Heart left ventricle (tissue), 16 donors: ENCODE measurements around the gene ZFP91. TPM values are rescaled to one million over a fixed set of nuclear protein-coding genes. Genes with fewer than 3 reads are reported as not detected.

ENCODE experiments used
- ATAC-seq, 4 donors: fragments of 200-7000 bp; cut with Tn5 transposase; one replicate each; pipeline ENCODE4 v1.9.1; 2020 to 2022; ENCODE audit warnings: moderate library complexity in 4 of 4, mild to moderate bottlenecking in 3 of 4, moderate number of reproducible peaks in 1 of 4
- DNase-seq, 5 donors: peaks; one replicate each; pipeline ENCODE4 v3.0.0-alpha.2; 2020
- H3K27ac ChIP-seq, 12 donors: fragments of 200-600 bp; sonication (generic) in 4 of 12; one replicate each; pipeline versions ENCODE4 v1.5.0 to v1.8.0; 2016 to 2022; ENCODE audit warnings: mild to moderate bottlenecking in 2 of 12
- H3K27me3 ChIP-seq, 9 donors: fragments of 200-600 bp; sonication (generic) in 2 of 9; one replicate each; pipeline versions ENCODE4 v1.5.1 to v1.8.0; 2016 to 2022; ENCODE audit warnings: mild to moderate bottlenecking in 3 of 9
- H3K36me3 ChIP-seq, 9 donors: fragments of 200-600 bp; sonication (generic) in 2 of 9; one replicate each; pipeline versions ENCODE4 v1.5.0 to v1.8.0; 2018 to 2022; ENCODE audit warnings: mild to moderate bottlenecking in 2 of 9
- H3K4me1 ChIP-seq, 12 donors: fragments of 200-600 bp; sonication (generic) in 4 of 12; one replicate each; pipeline versions ENCODE4 v1.5.0 to v1.8.0; 2016 to 2022; ENCODE audit warnings: mild to moderate bottlenecking in 3 of 12
- H3K4me3 ChIP-seq, 12 donors: fragments of 200-600 bp; sonication (generic) in 4 of 12; one replicate each; pipeline versions ENCODE4 v1.5.0 to v1.8.0; 2017 to 2022; ENCODE audit warnings: mild to moderate bottlenecking in 9 of 12, moderate library complexity in 4 of 12
- H3K9me3 ChIP-seq, 12 donors: fragments of 200-600 bp; sonication (generic) in 4 of 12; one replicate each; pipeline versions ENCODE4 v1.5.0 to v1.8.0; 2016 to 2022; ENCODE audit warnings: mild to moderate bottlenecking in 1 of 12
- POLR2A ChIP-seq, 2 donors: fragments of 450-650 bp; IDR thresholded peaks; one replicate each; pipeline ENCODE4 v1.6.1; 2017; ENCODE audit warnings: antibody characterized with exemption in 2 of 2, mild to moderate bottlenecking in 2 of 2, moderate library complexity in 2 of 2
- WGBS, 4 donors: extraction: QIAGEN DNeasy Blood & Tissue Kit in 2 of 4; methylation state at CpG; one replicate each; pipeline versions ENCODE4 v1.1.5 to v1.1.7; 2013 to 2018; 5-methylcytosine and 5-hydroxymethylcytosine counted together
- intact Hi-C, 10 donors: fragments of 100-400 bp; cut with DNase I; formaldehyde crosslinking; loops; one replicate each; pipeline versions ENCODE4 v1.11.1 to v1.14.2; 2022
- polyA plus RNA-seq, 2 donors: library from polyadenylated mRNA; stranded (reverse); fragments of 200-250 nt; gene quantifications; one replicate each; pipeline ENCODE4 v1.2.3, GENCODE V29; 2013
- total RNA-seq, 9 donors: library from RNA; depleted of rRNA in 2 of 9; stranded (reverse); fragments of >200 nt in 2 of 9; fragmentation: NEBNext Ultra II Directional in 3 of 9; extraction: Animal tissue kit (Norgen Biotek cat#: 25700) in 3 of 9; gene quantifications; one replicate each; pipeline versions ENCODE4 v1.1.0 to v1.2.4, GENCODE V29; 2016 to 2023
- TF ChIP-seq, protein P1 (sequence below), 12 donors: fragments of 200-600 bp; sonication (generic) in 4 of 12; IDR thresholded peaks; one replicate each; pipeline versions ENCODE4 v1.5.0 to v1.8.0; 2018 to 2022; ENCODE audit warnings: antibody characterized with exemption in 12 of 12, mild to moderate bottlenecking in 5 of 12
- donor health status: ischemic (EF 13 %, LVEDD 7.1; RV severe dilation, severe dysfunction).
- donor health status: healthy with polysubstance abuse.
- donor health status: DM: no; HTN: yes; CAD: no.
- donor health status: DM: no; HTN: no; CAD: no.
- donor health status: ischemic (EF 25% LVEDD 6.9; RV normal size, moderate dysfunction).
- donor health status: ischemic (EF 25% LVEDD 5.7; RV mildly dilated, moderate dysfunction).
- donor health status: healthy.
- donor health status: DM: yes; HTN: yes; CAD: no.
- donor health status: ischemic (EF 35%, LVEDD 5.7; RV mildly dilated, moderate dysfunction).
- donor health status: nonischemic (EF 11% LVEDD 7.7; RV severe dilation, severe dysfunction).
- donor health status: DM: yes; HTN: yes; CAD: no.
- donor health status: PGD.
- donor health status: ischemic (EF 29% LVEDD 5.4; RV normal size, mild dysfunction).
- donor health status: nonischemic (EF 23%, LVEDD 6.1; RV moderate dilation, normal function).

ZFP91 gene
- total and polyA plus RNA-seq, 11 donors = 11.2 to 67.0 (median 60.6) TPM

DNA sequence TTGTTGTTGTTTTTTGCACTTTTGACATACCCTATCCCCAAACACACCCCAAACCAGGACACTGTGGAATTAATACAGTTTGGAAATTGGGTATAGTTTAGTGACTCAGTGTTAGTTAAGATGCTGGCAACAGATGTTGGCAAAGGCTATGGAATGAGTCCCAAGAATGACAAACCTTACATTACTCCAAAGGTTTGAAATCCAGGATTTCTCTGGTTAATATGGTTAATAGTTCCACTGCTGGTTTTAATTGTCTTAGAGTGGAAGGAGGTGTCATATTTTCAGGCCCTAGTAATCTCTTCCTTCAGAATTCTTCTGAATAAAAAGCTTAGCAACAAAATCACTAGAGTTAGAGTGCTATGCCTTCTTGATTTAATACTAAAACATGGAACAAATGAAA, 4.0 kb upstream of the ZFP91 start:
- peaks cover 0 to 10% (median 6%) of the 10 kb centered on the region in 9 donors for H3K36me3 ChIP-seq
- intact Hi-C loops = loop anchor here in 9 of 10 donors (5.0 to 10.0 kb wide), 10 partner anchors 42 to 1250 kb away; partner anchors contain the start of genes CNTF (in 1 of the 9), FAM111A (in 1 of the 9), MED19 (in 1 of the 9) and TMX2 (in 1 of the 9)
- peak overlapping the region in 6 of 12 donors; percentile 0 to 56 (median 16) for H3K4me3 ChIP-seq
- H3K4me1 ChIP-seq = peaks cover 4 to 59% (median 29%) of the 10 kb centered on the region in 12 donors
- no peaks in the 10 kb centered on the region for H3K27me3 ChIP-seq
- no peak for DNase-seq
- H3K27ac ChIP-seq = peak overlapping the region in 7 of 12 donors; percentile 7 to 100 (median 26)
- H3K9me3 ChIP-seq = no peaks in the 10 kb centered on the region
- ATAC-seq = no peak
- TF ChIP-seq POLR2A (IDR thresholded peaks at IDR 0.05) = no peak
- TF ChIP-seq, protein P1, sequence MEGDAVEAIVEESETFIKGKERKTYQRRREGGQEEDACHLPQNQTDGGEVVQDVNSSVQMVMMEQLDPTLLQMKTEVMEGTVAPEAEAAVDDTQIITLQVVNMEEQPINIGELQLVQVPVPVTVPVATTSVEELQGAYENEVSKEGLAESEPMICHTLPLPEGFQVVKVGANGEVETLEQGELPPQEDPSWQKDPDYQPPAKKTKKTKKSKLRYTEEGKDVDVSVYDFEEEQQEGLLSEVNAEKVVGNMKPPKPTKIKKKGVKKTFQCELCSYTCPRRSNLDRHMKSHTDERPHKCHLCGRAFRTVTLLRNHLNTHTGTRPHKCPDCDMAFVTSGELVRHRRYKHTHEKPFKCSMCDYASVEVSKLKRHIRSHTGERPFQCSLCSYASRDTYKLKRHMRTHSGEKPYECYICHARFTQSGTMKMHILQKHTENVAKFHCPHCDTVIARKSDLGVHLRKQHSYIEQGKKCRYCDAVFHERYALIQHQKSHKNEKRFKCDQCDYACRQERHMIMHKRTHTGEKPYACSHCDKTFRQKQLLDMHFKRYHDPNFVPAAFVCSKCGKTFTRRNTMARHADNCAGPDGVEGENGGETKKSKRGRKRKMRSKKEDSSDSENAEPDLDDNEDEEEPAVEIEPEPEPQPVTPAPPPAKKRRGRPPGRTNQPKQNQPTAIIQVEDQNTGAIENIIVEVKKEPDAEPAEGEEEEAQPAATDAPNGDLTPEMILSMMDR (IDR thresholded peaks at IDR 0.05) = no peak

DNA sequence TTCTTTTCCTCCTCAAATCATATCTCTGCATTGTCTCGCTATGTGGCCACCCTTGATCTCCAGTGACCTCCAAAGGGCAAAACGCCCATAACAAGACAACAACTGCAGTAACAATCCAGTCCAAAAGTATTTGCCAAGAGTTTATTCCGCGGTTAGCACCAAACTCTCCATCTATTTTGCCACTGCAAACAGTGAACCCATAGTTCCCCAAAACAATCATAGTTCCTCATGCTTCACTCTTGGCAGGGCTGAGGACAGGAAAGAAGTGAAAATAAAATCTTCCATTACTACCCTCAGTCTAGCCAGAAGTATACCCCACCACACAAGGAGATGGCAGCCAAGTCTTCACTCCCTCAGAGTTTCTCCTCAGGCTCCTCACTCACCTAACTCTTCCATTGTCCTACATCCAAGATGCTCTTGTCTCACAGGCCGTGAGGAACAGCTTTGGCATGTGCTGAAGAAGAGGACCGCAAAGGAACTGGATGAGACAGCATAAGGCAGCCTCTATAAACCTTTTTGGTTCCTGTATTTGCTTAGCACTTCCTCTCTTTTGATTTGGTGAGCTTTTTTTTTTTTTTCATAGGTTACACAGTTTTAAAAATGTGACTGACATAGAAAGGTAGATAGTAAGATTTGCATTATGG, 3.4 kb upstream of the ZFP91 start, which contains the start of gene LPXN:
LPXN (minus strand) TSS at position 480 of the 644 bp plus-strand sequence; CDS start at position 396, 84 bp downstream.
- Histone ChIP-seq H3K27ac (peak within 1 kb of the TSS in 8 of 12 donors; percentile 7 to 100 (median 99)), H3K4me3 (peak within 1 kb of the TSS in 7 of 12 donors; percentile 0 to 95 (median 90)), H3K4me1 (peaks cover 4 to 64% (median 33%) of the 10 kb centered on the region in 12 donors), H3K9me3 (no peaks in the 10 kb centered on the region), H3K36me3 (peaks cover 0 to 3% (median under 1%) of the 10 kb centered on the region in 9 donors), H3K27me3 (no peaks in the 10 kb centered on the region)
- intact Hi-C loops = loop anchor here in 9 of 10 donors (2.0 to 10.0 kb wide), 11 partner anchors 42 to 1251 kb away; partner anchors contain the start of genes CNTF (in 1 of the 9), FAM111A (in 1 of the 9), MED19 (in 1 of the 9) and TMX2 (in 1 of the 9)
- TF ChIP-seq, protein P1 (IDR thresholded peaks at IDR 0.05) = no peak
- TF ChIP-seq POLR2A (IDR thresholded peaks at IDR 0.05) = no peak
- WGBS, 4 donors = 73 to 77% (median 75%) methylated on average over 6 of the region's 6 CpGs
- DNase-seq = no peak
- no peak for ATAC-seq

DNA sequence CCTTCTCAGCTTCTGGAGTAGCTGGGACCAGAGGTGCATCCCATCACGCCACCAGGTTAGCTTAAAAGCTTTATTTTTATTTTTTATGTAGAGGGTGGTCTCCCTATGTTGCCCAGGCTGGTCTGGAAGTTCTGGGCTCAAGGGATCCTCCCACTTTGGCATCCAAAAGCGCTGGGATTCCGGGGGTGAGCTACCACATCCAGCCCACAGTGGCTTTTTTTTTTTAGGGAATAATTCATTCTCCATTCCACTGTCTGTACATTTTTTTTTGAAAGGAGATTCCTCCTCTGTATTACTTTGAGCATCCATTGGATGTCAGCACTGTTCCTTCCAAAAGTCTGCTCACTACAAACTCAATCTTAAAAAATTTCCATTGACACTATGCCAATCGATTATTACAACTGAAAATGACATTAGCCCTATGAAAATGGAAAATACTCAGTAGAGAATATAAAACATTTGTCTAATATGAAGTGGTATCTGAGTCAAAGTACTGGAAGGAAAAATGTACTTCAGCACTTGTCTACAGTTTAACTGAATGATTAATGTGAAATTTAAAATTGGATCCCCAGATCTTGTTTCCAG, 1.9 kb upstream of the ZFP91 start:
- no peak for ATAC-seq

More for the DNA sequence above, 1.9 kb upstream of the ZFP91 start:
- WGBS, 4 donors = 39 to 53% (median 43%) methylated on average over 4 of the region's 4 CpGs
- Histone ChIP-seq H3K36me3 (no peaks in the 10 kb centered on the region), H3K4me1 (peaks cover 5 to 76% (median 47%) of the 10 kb centered on the region in 12 donors), H3K9me3 (no peaks in the 10 kb centered on the region), H3K4me3 (peak overlapping the region; percentile 78 to 100 (median 90)), H3K27ac (peak overlapping the region; percentile 98 to 100 (median 99)), H3K27me3 (no peaks in the 10 kb centered on the region)
- no peak for DNase-seq
- intact Hi-C loops = loop anchor here in 9 of 10 donors (1.0 to 10.0 kb wide), 12 partner anchors 40 to 1252 kb away; partner anchors contain the start of genes CNTF (in 1 of the 9), FAM111A (in 1 of the 9), MED19 (in 1 of the 9) and TMX2 (in 1 of the 9)
- TF ChIP-seq POLR2A (IDR thresholded peaks at IDR 0.05) = no peak
- TF ChIP-seq, protein P1 (IDR thresholded peaks at IDR 0.05) = peak in 11 of 12 donors; percentile 34 to 62 (median 45)
